HFFc6 (cell line): ENCODE measurements around the gene SLC24A2. TPM values are rescaled to one million over a fixed set of nuclear protein-coding genes. Genes with fewer than 3 reads are reported as not detected.

Experiments used
- DNase-seq: peaks from one replicate; pipeline ENCODE4 v3.0.0-alpha.2; 2018
- H3K27ac Mint-ChIP-seq: 2 replicates; pipeline ENCODE4 v1.8.0; 2020; ENCODE audit warnings: mild to moderate bottlenecking, mixed read lengths
- H3K27me3 Mint-ChIP-seq: 2 replicates; pipeline ENCODE4 v1.8.0; 2021; ENCODE audit warnings: mild to moderate bottlenecking, moderate library complexity, mixed read lengths; ENCODE audit not compliant: insufficient read depth
- H3K36me3 Mint-ChIP-seq: 2 replicates; pipeline ENCODE4 v1.8.0; 2021; ENCODE audit warnings: low read depth, mixed read lengths
- H3K4me1 Mint-ChIP-seq: 2 replicates; pipeline ENCODE4 v1.8.0; 2020; ENCODE audit warnings: low read depth, mixed read lengths
- H3K4me3 Mint-ChIP-seq: 2 replicates; pipeline ENCODE4 v1.8.0; 2020; ENCODE audit warnings: mild to moderate bottlenecking, moderate library complexity, mixed read lengths
- H3K9me3 Mint-ChIP-seq: 2 replicates; pipeline ENCODE4 v1.8.0; 2020; ENCODE audit warnings: mild to moderate bottlenecking, mixed read lengths
- CTCF ChIP-seq: fragments of 200-600 bp; sonication (generic); IDR thresholded peaks from 2 replicates; pipeline ENCODE4 v1.5.0; 2021; ENCODE audit warnings: antibody characterized with exemption, mild to moderate bottlenecking
- total RNA-seq, 6 experiments: library from RNA; stranded (reverse); fragmentation: NEBNext Ultra II Directional; extraction: Animal tissue kit (Norgen Biotek cat#: 25700); gene quantifications; 2 replicates in 1 of 6; 3 replicates in 5 of 6; pipeline ENCODE4 v1.2.3, GENCODE V29; 2021

SLC24A2 gene
- total RNA-seq, 6 experiments from 2014 or later: not detected

DNA sequence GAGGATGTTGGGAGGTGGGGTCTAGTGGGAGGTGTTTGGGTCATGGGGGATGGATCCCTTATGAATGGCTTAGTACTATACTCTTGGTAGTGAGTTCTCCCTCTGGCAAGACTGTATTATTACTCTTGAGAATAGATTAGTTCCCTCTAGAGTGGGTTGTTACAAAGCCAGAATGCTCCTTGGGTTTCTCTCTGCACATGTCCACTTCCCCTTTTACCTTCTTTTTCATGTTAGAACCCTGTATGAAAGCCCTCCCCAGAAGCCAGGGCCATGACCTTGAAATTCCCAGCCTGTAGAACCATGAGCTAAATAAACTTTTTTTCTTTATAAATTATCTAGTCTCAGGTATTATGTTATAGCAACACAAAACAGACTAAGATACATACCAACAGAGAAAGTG is 31.1 kb downstream of the SLC24A2 start:
- Mint-ChIP-seq H3K4me1 (no peaks in the 10 kb centered on the region), H3K4me3 (no peak overlapping the region), H3K27me3 (no peaks in the 10 kb centered on the region; the same call in 1 of the 2 replicates), H3K36me3 (no peaks in the 10 kb centered on the region), H3K9me3 (peaks cover 15% of the 10 kb centered on the region), H3K27ac (no peak overlapping the region)
- TF ChIP-seq CTCF: no peak
- no peak for DNase-seq

- H3K4me3 Mint-ChIP-seq: no peak overlapping the region
- H3K27ac Mint-ChIP-seq: no peak overlapping the region
- no peaks in the 10 kb centered on the region for H3K36me3 Mint-ChIP-seq
- peaks cover 21% of the 10 kb centered on the region for H3K9me3 Mint-ChIP-seq
- no peak for DNase-seq
- H3K4me1 Mint-ChIP-seq: no peaks in the 10 kb centered on the region
- H3K27me3 Mint-ChIP-seq: no peaks in the 10 kb centered on the region
- no peak for TF ChIP-seq CTCF
These were observed 33.9 kb downstream of the SLC24A2 start for GRCh38 chr9:19754921-19755320.

GRCh38 chr9:19748278-19749126 is 40.3 kb downstream of the SLC24A2 start:
- Mint-ChIP-seq H3K4me1 (no peaks in the 10 kb centered on the region), H3K9me3 (peaks cover 28% of the 10 kb centered on the region), H3K27me3 (no peaks in the 10 kb centered on the region; the same call in 1 of the 2 replicates), H3K27ac (no peak overlapping the region), H3K36me3 (no peaks in the 10 kb centered on the region), H3K4me3 (no peak overlapping the region)
- no peak for TF ChIP-seq CTCF
- no peak for DNase-seq

GRCh38 chr9:19746223-19746622 is 42.6 kb downstream of the SLC24A2 start:
- Mint-ChIP-seq H3K4me1 (no peaks in the 10 kb centered on the region), H3K9me3 (peaks cover 26% of the 10 kb centered on the region), H3K36me3 (no peaks in the 10 kb centered on the region), H3K27me3 (no peaks in the 10 kb centered on the region; the same call in 1 of the 2 replicates), H3K27ac (no peak overlapping the region), H3K4me3 (no peak overlapping the region)
- DNase-seq: no peak
- no peak for TF ChIP-seq CTCF

GRCh38 chr9:19741178-19741577 is 47.7 kb downstream of the SLC24A2 start:
- TF ChIP-seq CTCF: no peak
- Mint-ChIP-seq H3K27me3 (no peaks in the 10 kb centered on the region; the same call in 1 of the 2 replicates), H3K27ac (no peak overlapping the region), H3K36me3 (no peaks in the 10 kb centered on the region), H3K4me1 (no peaks in the 10 kb centered on the region), H3K9me3 (peaks cover 19% of the 10 kb centered on the region), H3K4me3 (no peak overlapping the region)
- no peak for DNase-seq
